ENCODE data around the gene GGCX. TPM values are rescaled to one million over a fixed set of nuclear protein-coding genes. Genes with fewer than 3 reads are reported as not detected.

Gene GGCX
- total and polyA plus RNA-seq, 2 of the 13 experiments (the other 11 are each of a cell fraction or from before 2014, with no cell fraction given), result 72.5 to 103 TPM

DNA sequence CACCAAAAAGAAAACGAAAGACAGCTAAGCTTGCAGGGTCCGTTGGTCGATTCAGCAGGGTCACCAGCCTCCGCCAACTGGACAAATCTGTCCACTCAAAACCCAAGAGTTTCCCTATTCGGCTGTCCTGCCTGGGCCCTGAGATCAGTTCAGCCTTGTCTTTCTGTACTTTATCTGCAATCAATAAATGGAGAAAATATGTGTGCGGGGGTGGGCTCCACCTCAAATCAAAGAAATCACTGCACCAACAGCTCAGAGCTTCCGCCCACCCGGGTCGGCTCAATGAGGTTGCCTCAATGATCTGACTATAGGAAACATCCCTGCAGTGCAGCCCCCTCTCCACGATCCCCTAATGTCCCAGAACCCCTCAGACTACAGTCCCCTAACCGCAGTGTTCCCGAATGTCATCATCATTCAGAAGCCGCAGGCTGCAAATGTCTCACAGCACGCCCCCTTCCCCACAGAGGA, 447 bp downstream of the GGCX start:
- TSS peak; percentile 45 for BruUV-seq (replicated peaks)
- in situ Hi-C loops (cut with HindIII; ENCODE audit: extremely low pct_ligation_motif_present, low pct_unique_long_range_greater_than_20kb) (no loop called here), intact Hi-C loops (cut with micrococcal nuclease; ENCODE audit: unreplicated experiment) (loop anchor here (1.0 to 2.0 kb wide), 2 partner anchors 16 to 41 kb away; partner anchors contain the start of genes TMEM150A and VAMP8)
- Histone ChIP-seq H2AFZ (ENCODE audit: low read length) (no peak overlapping the region), H3K79me2 (ENCODE audit: insufficient read depth, low read length) (peaks cover 41% of the 10 kb centered on the region), H3K4me1 (ENCODE audit: insufficient read depth, low read length) (peaks cover 55% of the 10 kb centered on the region), H3K9me3 (ENCODE audit: low read length) (no peaks in the 10 kb centered on the region), H3K27ac (ENCODE audit: extremely low read length, insufficient read depth, low read length) (peak overlapping the region; percentile 91), H4K20me1 (ENCODE audit: insufficient read depth, low read length) (peaks cover 6% of the 10 kb centered on the region; the same call in 1 of the 2 replicates), H3K36me3 (replicated peaks in 1 of 2; ENCODE audit: control insufficient read depth in 1 of 2, insufficient read depth in 2 of 2, low read length in 2 of 2) (peaks cover 7 to 30% of the 10 kb centered on the region in 2 experiments), H3K27me3 (ENCODE audit: control insufficient read depth in 1 of 2, insufficient read depth in 2 of 2, low read length in 2 of 2) (peaks cover 0 to 4% of the 10 kb centered on the region in 2 experiments; a peak in 1 of 5 replicates), H3K4me3 (replicated peaks in 1 of 3; ENCODE audit: insufficient read depth in 1 of 3, low read depth in 2 of 3, low read length in 3 of 3) (peak overlapping the region; percentile 84 to 98 (median 91)), H3K9ac (ENCODE audit: insufficient read depth, low read depth, low read length) (peak overlapping the region; percentile 92), H3K4me2 (ENCODE audit: low read depth, low read length) (peak overlapping the region; percentile 96)
- FAIRE-seq, result no peak
- peak; percentile 40 for ATAC-seq
- ChIA-PET CTCF (ENCODE audit: low intra/inter-chr PET ratio, low total read pairs) (no interaction called here), POLR2A (interaction anchor here (0.8 to 20.8 kb wide), 21 partner anchors 11 to 253 kb away, joined by 3 to 645 read pairs (median 7); partner anchors contain the start of genes C2orf68, ELMOD3, MAT2A and RETSAT)
- 2% methylated on average over 14 of the region's 14 CpGs for WGBS (ENCODE audit: low lambda C conversion rate)
- no peak for DNase-seq (ENCODE audit: low spot score)
- TF ChIP-seq REXO4 (CRISPR knock-in tag; IDR thresholded peaks at IDR 0.05; ENCODE audit: borderline replicate concordance) (no peak), AGO1 (IDR thresholded peaks at IDR 0.05; ENCODE audit: low read depth, low read length, poor library complexity, severe bottlenecking) (no peak), KLF16 (CRISPR knock-in tag; IDR thresholded peaks at IDR 0.05) (no peak), ZKSCAN8 (CRISPR knock-in tag; IDR thresholded peaks at IDR 0.05; ENCODE audit: borderline replicate concordance) (no peak), ZNF768 (CRISPR knock-in tag; IDR thresholded peaks at IDR 0.05) (no peak), ZNF879 (CRISPR knock-in tag; IDR thresholded peaks at IDR 0.05) (peak; percentile 65; the same call in 1 of the 2 replicates), CBX1 (IDR thresholded peaks at IDR 0.05; ENCODE audit: low read depth) (no peak), ATRX (CRISPR knock-in tag; IDR thresholded peaks at IDR 0.05; ENCODE audit: borderline replicate concordance) (0 out of 2 replicates have a peak, but pooled peaks have one; percentile 61), ZNF260 (CRISPR knock-in tag; IDR thresholded peaks at IDR 0.05; ENCODE audit: borderline replicate concordance, low read depth) (no peak), NFRKB (IDR thresholded peaks at IDR 0.05) (no peak), ZNF670 (CRISPR knock-in tag; IDR thresholded peaks at IDR 0.05; ENCODE audit: borderline replicate concordance) (no peak)
- TF ChIP-seq, protein P1, sequence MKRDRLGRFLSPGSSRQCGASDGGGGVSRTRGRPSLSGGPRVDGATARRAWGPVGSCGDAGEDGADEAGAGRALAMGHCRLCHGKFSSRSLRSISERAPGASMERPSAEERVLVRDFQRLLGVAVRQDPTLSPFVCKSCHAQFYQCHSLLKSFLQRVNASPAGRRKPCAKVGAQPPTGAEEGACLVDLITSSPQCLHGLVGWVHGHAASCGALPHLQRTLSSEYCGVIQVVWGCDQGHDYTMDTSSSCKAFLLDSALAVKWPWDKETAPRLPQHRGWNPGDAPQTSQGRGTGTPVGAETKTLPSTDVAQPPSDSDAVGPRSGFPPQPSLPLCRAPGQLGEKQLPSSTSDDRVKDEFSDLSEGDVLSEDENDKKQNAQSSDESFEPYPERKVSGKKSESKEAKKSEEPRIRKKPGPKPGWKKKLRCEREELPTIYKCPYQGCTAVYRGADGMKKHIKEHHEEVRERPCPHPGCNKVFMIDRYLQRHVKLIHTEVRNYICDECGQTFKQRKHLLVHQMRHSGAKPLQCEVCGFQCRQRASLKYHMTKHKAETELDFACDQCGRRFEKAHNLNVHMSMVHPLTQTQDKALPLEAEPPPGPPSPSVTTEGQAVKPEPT (CRISPR knock-in tag; IDR thresholded peaks at IDR 0.05; ENCODE audit: low read depth), result no peak
- TF ChIP-seq, protein P2, sequence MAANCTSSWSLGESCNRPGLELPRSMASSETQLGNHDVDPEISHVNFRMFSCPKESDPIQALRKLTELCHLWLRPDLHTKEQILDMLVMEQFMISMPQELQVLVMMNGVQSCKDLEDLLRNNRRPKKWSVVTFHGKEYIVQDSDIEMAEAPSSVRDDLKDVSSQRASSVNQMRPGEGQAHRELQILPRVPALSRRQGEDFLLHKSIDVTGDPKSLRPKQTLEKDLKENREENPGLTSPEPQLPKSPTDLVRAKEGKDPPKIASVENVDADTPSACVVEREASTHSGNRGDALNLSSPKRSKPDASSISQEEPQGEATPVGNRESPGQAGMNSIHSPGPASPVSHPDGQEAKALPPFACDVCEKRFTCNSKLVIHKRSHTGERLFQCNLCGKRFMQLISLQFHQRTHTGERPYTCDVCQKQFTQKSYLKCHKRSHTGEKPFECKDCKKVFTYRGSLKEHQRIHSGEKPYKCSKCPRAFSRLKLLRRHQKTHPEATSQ (CRISPR knock-in tag; IDR thresholded peaks at IDR 0.05; ENCODE audit: borderline replicate concordance), result no peak
- TF ChIP-seq, protein P3, sequence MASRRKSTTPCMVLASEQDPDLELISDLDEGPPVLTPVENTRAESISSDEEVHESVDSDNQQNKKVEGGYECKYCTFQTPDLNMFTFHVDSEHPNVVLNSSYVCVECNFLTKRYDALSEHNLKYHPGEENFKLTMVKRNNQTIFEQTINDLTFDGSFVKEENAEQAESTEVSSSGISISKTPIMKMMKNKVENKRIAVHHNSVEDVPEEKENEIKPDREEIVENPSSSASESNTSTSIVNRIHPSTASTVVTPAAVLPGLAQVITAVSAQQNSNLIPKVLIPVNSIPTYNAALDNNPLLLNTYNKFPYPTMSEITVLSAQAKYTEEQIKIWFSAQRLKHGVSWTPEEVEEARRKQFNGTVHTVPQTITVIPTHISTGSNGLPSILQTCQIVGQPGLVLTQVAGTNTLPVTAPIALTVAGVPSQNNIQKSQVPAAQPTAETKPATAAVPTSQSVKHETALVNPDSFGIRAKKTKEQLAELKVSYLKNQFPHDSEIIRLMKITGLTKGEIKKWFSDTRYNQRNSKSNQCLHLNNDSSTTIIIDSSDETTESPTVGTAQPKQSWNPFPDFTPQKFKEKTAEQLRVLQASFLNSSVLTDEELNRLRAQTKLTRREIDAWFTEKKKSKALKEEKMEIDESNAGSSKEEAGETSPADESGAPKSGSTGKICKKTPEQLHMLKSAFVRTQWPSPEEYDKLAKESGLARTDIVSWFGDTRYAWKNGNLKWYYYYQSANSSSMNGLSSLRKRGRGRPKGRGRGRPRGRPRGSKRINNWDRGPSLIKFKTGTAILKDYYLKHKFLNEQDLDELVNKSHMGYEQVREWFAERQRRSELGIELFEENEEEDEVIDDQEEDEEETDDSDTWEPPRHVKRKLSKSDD (CRISPR knock-in tag; IDR thresholded peaks at IDR 0.05; ENCODE audit: low read depth), result no peak
- TF ChIP-seq, protein P4, sequence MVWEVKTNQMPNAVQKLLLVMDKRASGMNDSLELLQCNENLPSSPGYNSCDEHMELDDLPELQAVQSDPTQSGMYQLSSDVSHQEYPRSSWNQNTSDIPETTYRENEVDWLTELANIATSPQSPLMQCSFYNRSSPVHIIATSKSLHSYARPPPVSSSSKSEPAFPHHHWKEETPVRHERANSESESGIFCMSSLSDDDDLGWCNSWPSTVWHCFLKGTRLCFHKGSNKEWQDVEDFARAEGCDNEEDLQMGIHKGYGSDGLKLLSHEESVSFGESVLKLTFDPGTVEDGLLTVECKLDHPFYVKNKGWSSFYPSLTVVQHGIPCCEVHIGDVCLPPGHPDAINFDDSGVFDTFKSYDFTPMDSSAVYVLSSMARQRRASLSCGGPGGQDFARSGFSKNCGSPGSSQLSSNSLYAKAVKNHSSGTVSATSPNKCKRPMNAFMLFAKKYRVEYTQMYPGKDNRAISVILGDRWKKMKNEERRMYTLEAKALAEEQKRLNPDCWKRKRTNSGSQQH (CRISPR knock-in tag; IDR thresholded peaks at IDR 0.05; ENCODE audit: low read depth), result 0 out of 2 replicates have a peak, but pooled peaks have one; percentile 78

Data from HepG2 (cell line).